Lower leg skin (tissue), 4 donors: ENCODE measurements around the gene CHRNA5. TPM values are rescaled to one million over a fixed set of nuclear protein-coding genes. Genes with fewer than 3 reads are reported as not detected.
A peak's percentile ranks its signal among the peaks of the same experiment; 100 is the strongest.

Experiments
- DNase-seq, 2 donors: peaks; one replicate each; pipeline ENCODE4 v3.0.0-alpha.2; 2019; ENCODE audit warnings: low spot score in 2 of 2
- H3K4me3 ChIP-seq: fragments of 200-600 bp; sonication (generic); 2 replicates; pipeline ENCODE4 v1.5.1; 2017; ENCODE audit warnings: mild to moderate bottlenecking, low read depth; ENCODE audit not compliant: poor library complexity, severe bottlenecking
- POLR2A ChIP-seq, 2 donors: fragments of 450-650 bp; IDR thresholded peaks; one replicate each; pipeline ENCODE4 v1.6.1; 2016 to 2017; ENCODE audit warnings: antibody characterized with exemption in 2 of 2, mild to moderate bottlenecking in 1 of 2, moderate library complexity in 1 of 2
- WGBS, 2 donors: methylation state at CpG; one replicate each; pipeline ENCODE4 v1.1.5; 2018; 5-methylcytosine and 5-hydroxymethylcytosine counted together
- intact Hi-C: fragments of 100-400 bp; cut with DNase I; formaldehyde crosslinking; loops from one replicate; pipeline ENCODE4 v1.15.0; 2023; ENCODE audit warnings: low total_unique reads
- total RNA-seq, 4 donors: library from RNA; depleted of rRNA; stranded (reverse); fragments of >200 nt; gene quantifications; one replicate each; pipeline ENCODE4 v1.1.0, GENCODE V29; 2016
- TF ChIP-seq, protein P1 (sequence below), 3 donors: fragments of 450-650 bp; IDR thresholded peaks; one replicate each; pipeline ENCODE4 v1.5.1; 2016; ENCODE audit warnings: antibody characterized with exemption in 3 of 3, mild to moderate bottlenecking in 3 of 3, moderate library complexity in 2 of 3

Gene CHRNA5
- total RNA-seq, 4 donors from 2014 or later = 0.27 to 0.84 (median 0.64) TPM

DNA sequence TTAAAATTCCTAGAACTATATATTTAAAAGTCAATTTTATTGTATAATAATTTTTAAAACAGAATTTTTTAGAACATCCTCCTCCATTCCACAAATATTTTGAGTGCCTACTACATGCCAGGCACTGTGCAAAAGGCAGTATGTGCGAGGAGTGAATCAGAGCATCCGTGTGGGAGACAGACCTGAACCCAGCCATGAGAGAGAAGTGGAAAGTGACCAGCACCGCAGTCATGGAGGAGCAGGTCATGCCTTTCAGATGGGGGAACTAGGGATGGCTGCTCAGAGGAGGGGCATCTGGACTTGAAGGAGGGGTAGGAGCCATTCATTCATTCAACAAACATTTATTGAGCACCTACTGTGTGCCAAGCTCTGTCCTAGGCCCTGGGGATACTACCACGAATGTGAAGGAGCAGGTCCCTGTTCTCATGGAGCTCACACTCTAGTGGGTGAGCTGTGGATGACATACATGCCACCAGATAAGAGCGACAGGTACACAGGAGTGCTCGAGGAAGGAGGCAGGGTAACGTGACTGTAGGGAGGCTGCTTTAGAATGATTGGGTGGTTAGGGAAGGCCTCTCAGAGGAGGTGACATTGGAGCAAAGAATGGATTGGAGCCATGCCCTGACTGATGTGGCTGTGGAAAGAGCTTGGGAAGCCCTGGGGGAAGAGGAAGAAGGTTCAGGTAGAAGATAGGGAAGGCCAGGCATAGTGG lies 58.6 kb downstream of the CHRNA5 start:
- WGBS, 2 donors = 86 to 90% methylated on average over 7 of the region's 7 CpGs
- intact Hi-C loops = no loop called here
- H3K4me3 ChIP-seq = no peak overlapping the region
- TF ChIP-seq POLR2A (IDR thresholded peaks at IDR 0.05) = no peak
- TF ChIP-seq, protein P1, sequence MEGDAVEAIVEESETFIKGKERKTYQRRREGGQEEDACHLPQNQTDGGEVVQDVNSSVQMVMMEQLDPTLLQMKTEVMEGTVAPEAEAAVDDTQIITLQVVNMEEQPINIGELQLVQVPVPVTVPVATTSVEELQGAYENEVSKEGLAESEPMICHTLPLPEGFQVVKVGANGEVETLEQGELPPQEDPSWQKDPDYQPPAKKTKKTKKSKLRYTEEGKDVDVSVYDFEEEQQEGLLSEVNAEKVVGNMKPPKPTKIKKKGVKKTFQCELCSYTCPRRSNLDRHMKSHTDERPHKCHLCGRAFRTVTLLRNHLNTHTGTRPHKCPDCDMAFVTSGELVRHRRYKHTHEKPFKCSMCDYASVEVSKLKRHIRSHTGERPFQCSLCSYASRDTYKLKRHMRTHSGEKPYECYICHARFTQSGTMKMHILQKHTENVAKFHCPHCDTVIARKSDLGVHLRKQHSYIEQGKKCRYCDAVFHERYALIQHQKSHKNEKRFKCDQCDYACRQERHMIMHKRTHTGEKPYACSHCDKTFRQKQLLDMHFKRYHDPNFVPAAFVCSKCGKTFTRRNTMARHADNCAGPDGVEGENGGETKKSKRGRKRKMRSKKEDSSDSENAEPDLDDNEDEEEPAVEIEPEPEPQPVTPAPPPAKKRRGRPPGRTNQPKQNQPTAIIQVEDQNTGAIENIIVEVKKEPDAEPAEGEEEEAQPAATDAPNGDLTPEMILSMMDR (IDR thresholded peaks at IDR 0.05) = no peak
- DNase-seq = peak in 1 of 2 donors; percentile 65

DNA sequence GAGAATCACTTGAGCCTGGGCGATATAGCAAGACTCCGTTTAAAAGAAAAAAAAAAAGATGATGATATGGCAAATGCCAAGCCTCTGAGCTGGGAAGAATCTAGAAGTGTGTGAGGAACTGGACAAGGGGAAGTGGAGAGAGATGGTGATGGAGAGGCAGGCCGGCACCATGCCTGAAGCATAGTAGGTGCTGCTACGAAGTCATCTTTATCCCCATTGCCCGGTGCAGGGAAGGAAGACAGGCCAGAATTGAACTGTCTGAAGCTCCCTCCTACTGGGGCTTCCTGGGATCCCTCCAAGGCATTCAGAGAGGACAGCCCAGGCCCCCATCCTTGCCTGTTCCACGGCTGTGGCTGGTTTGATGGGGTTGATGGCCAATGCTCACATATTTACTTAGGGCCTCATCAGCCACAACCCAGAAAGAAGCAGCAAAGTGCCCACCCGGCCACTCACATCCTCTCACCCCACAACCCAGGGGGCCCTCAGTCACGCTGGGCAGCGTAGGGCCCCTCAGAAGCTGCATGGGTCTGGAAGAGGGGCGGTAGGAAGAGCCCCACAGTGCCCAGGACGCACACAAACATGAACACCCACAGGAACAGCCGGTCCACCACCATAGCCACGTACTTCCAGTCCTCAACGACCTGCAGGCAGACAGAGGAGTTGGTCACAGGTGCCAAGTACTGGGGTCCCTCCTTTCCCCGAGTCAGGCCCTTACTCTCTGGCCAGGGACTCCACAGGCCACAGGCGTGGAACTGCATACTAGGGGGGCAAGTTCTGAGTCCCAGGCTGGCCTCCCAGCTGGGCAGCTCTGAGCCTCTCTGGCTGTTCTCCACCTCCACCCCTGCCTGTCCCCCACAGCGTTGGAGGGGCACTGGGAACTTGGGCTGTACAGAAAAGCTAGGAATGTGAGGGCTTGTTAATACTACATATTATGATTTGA lies 59.6 kb downstream of the CHRNA5 start:
- intact Hi-C loops = no loop called here
- no peak overlapping the region for H3K4me3 ChIP-seq
- peak in 1 of 2 donors; percentile 72 for DNase-seq
- 86 to 90% methylated on average over 17 of the region's 17 CpGs for WGBS, 2 donors
- TF ChIP-seq, protein P1 (IDR thresholded peaks at IDR 0.05) = no peak

DNA sequence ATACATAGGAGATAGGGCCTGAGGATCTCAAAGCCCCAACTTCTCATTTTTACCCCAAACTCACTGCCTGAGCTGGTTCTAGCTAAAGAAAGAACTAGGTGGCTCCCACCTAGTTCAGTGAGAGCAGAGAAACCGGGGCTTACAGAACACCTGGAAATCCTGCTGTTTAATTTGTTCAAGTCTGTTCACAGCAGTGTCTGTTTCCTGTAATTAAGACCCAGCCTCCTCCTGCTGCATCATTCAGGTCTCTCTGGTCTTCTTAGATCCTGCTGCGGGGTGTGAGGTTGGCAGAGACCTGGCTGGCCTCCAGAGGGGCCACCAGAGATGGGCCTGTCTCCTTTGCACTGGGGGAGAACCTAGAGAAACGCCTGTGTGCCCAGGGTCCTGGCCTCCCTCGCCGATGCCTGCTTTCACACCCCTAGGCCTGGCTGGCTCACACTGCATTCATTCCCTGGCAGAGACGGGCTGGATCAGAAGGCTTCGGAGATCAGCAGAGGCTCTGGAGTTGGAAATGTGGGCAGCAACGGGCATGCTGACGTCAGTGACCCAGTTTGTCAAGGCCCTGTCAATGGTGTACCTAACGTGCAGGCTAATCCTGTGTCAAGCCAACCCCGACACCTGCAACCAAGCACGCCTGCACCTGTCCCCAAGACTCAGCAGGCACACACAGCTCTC lies 60.4 kb downstream of the CHRNA5 start:
- intact Hi-C loops = no loop called here
- peak in 1 of 2 donors; percentile 81 for DNase-seq

DNA sequence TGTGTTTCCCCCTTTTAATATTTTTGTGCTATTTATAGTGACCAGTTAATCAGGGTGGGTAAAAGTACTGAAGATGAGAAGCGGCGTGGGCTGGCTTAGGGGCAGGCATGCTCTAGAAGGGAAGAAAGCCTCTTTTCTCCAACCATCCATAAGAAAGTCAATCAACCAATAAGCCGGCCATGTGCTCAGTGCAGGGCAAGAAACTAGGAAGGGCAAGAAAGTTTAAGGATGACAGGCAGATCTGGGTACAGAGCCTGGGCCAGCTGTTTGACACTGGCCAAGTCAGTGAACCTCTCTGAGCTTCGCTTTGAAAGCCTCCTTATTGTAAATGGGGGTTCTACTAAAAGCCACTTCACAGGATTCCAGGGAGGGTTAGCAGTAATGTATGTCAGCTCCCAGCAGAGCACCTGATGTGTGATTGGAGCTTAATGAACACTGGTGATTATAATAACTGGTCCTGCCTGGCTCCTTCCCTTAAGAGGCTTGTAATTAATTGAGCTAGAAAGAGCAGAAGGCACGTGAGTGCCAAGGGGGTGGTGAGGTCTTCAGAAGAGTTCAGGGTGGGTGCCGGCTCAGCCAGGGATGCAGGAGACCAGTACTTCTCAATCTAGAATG lies 61.2 kb downstream of the CHRNA5 start:
- no peak overlapping the region for H3K4me3 ChIP-seq
- TF ChIP-seq, protein P1 (IDR thresholded peaks at IDR 0.05) = no peak
- TF ChIP-seq POLR2A (IDR thresholded peaks at IDR 0.05) = no peak
- intact Hi-C loops = no loop called here
- 66 to 72% methylated on average over 6 of the region's 6 CpGs for WGBS, 2 donors
- peak in 1 of 2 donors; percentile 31 for DNase-seq

More for the DNA sequence above, 60.4 kb downstream of the CHRNA5 start:
- 43 to 50% methylated on average over 12 of the region's 12 CpGs for WGBS, 2 donors
- TF ChIP-seq POLR2A (IDR thresholded peaks at IDR 0.05) = no peak
- TF ChIP-seq, protein P1 (IDR thresholded peaks at IDR 0.05) = no peak
- H3K4me3 ChIP-seq = no peak overlapping the region

DNA sequence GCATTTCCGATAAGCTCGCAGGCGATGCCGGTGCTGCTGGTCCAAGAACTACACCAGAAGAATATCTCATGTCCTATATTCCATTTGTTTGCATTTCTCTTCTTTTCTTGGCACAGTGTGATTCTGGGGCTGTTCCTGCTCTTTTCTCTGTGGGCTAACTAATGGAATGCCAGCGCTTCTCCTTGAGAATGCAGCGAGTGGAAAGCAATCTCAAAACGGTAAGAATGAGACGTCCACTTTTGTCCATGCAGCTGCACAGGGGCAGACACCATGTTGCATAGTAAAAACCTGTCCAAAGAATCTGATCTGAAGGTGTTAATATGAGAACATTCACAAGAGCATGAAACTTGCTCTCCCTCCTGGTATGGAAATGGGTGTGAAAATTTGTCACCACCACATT lies 62.0 kb downstream of the CHRNA5 start:
- no peak overlapping the region for H3K4me3 ChIP-seq
- WGBS, 2 donors = 84 to 85% methylated on average over 8 of the region's 8 CpGs
- DNase-seq = no peak
- intact Hi-C loops = no loop called here
- TF ChIP-seq POLR2A (IDR thresholded peaks at IDR 0.05) = no peak
- TF ChIP-seq, protein P1 (IDR thresholded peaks at IDR 0.05) = no peak
